DMS 273 (cell line): ENCODE data around the gene EID3.
"Not testable (repeated sequence)": the region's sequence is repeated elsewhere in the genome, so short reads cannot be mapped to it uniquely, and the experiment has no call there.

ENCODE experiments used
- DNase-seq: peaks from one replicate; lab custom pipeline; 2025; ENCODE audit not compliant: unreplicated experiment; lab: John Stamatoyannopoulos, UW

The EID3 gene

GRCh38 chr12:104310751-104311633 is 7.5 kb downstream of the EID3 start:
- DNase-seq, result no peak

- DNase-seq, result no peak
These were observed 8.7 kb downstream of the EID3 start for GRCh38 chr12:104312202-104312601.

- no peak for DNase-seq
These were observed 9.1 kb downstream of the EID3 start for GRCh38 chr12:104312654-104313053.

- no peak for DNase-seq
These were observed 10.2 kb downstream of the EID3 start for GRCh38 chr12:104313568-104314241.

- no peak for DNase-seq
These were observed 10.7 kb downstream of the EID3 start for GRCh38 chr12:104314242-104314614.

- no peak for DNase-seq
These were observed 12.0 kb downstream of the EID3 start for GRCh38 chr12:104315326-104316224.

GRCh38 chr12:104316936-104317335 is 13.4 kb downstream of the EID3 start:
- no peak for DNase-seq

GRCh38 chr12:104317538-104318210 is 14.1 kb downstream of the EID3 start:
- no peak for DNase-seq

- DNase-seq, result no peak
These were observed 15.5 kb downstream of the EID3 start for GRCh38 chr12:104319028-104319427.

GRCh38 chr12:104319918-104320626 is 16.5 kb downstream of the EID3 start:
- no peak for DNase-seq

GRCh38 chr12:104320627-104321024 is 17.1 kb downstream of the EID3 start:
- DNase-seq, result no peak

- DNase-seq, result no peak
These were observed 18.4 kb downstream of the EID3 start for GRCh38 chr12:104321949-104322348.

- DNase-seq, result not testable (repeated sequence)
These were observed 19.0 kb downstream of the EID3 start for GRCh38 chr12:104322533-104322932.

- no peak for DNase-seq
These were observed 20.4 kb downstream of the EID3 start for GRCh38 chr12:104323899-104324298.

- DNase-seq, result not testable (repeated sequence)
These were observed 24.7 kb downstream of the EID3 start for GRCh38 chr12:104328278-104328677.

- no peak for DNase-seq
These were observed 25.3 kb downstream of the EID3 start for GRCh38 chr12:104328790-104329189.

- DNase-seq, result no peak
These were observed 26.4 kb downstream of the EID3 start for GRCh38 chr12:104329707-104330532.

GRCh38 chr12:104331376-104331775 is 27.8 kb downstream of the EID3 start:
- DNase-seq, result no peak

GRCh38 chr12:104332273-104332672 is 28.7 kb downstream of the EID3 start:
- DNase-seq, result not testable (repeated sequence)
